K562 (cell line): ENCODE data around the gene PUM2. TPM values are rescaled to one million over a fixed set of nuclear protein-coding genes. Genes with fewer than 3 reads are reported as not detected.

Experiments
- ATF7 ChIP-seq: fragments of 450-650 bp; IDR thresholded peaks from 2 replicates; pipeline ENCODE4 v1.7.1; 2014; ENCODE audit warnings: mild to moderate bottlenecking, moderate library complexity
- C11orf30 ChIP-seq: fragments of 450-650 bp; IDR thresholded peaks from 2 replicates; pipeline ENCODE4 v1.6.1; 2016; ENCODE audit warnings: low read depth, mild to moderate bottlenecking
- CCAR2 ChIP-seq: fragments of 200-400 bp; formaldehyde crosslinking; IDR thresholded peaks from 2 replicates; pipeline ENCODE4 v1.6.1; 2017; ENCODE audit warnings: mild to moderate bottlenecking, low read depth, low read length
- CEBPG ChIP-seq, 3 experiments: fragments of 200-800 bp in 1 of 3; sonication (Bioruptor generic) in 1 of 3; sonication (generic) in 1 of 3; formaldehyde crosslinking in 1 of 3; IDR thresholded peaks in 2 of 3; conservative IDR thresholded peaks in 1 of 3; 2 replicates each; pipeline versions ENCODE4 v1.6.1 to v1.8.0; 2016 to 2022; ENCODE audit warnings: missing compliant biosample characterization in 2 of 3, missing genetic modification characterization in 2 of 3, mild to moderate bottlenecking in 1 of 3, missing genetic modification reagents in 1 of 3
- COPS2 ChIP-seq: fragments of 450-650 bp; conservative IDR thresholded peaks from 2 replicates; pipeline ENCODE4 v1.6.1; 2016; ENCODE audit warnings: mild to moderate bottlenecking, moderate library complexity
- E2F6 ChIP-seq, 2 experiments: IDR thresholded peaks; 2 replicates each; pipeline ENCODE4 v1.6.1; 2011; ENCODE audit warnings: borderline replicate concordance in 1 of 2, control low read depth in 1 of 2, low read depth in 1 of 2, low read length in 1 of 2, mild to moderate bottlenecking in 1 of 2, mixed read lengths in 1 of 2, moderate library complexity in 1 of 2; ENCODE audit not compliant: insufficient read depth in 1 of 2, insufficient read length in 1 of 2, poor library complexity in 1 of 2, severe bottlenecking in 1 of 2; ENCODE audit errors: extremely low read depth in 1 of 2
- ELK3 ChIP-seq: fragments of 450-650 bp; formaldehyde crosslinking; IDR thresholded peaks from 2 replicates; pipeline ENCODE4 v1.4.0; 2020; ENCODE audit warnings: mild to moderate bottlenecking
- FIP1L1 ChIP-seq: fragments of 200-400 bp; formaldehyde crosslinking; IDR thresholded peaks from 2 replicates; pipeline ENCODE4 v1.6.1; 2018; ENCODE audit warnings: mild to moderate bottlenecking, low read depth, low read length; ENCODE audit not compliant: poor library complexity, severe bottlenecking
- FOXA3 ChIP-seq, 2 experiments: fragments of 450-650 bp in 1 of 2; sonication (generic) in 1 of 2; formaldehyde crosslinking; IDR thresholded peaks in 1 of 2; conservative IDR thresholded peaks in 1 of 2; 2 replicates each; pipeline versions ENCODE4 v1.4.0 to v1.8.0; 2020 to 2022; ENCODE audit warnings: mild to moderate bottlenecking in 2 of 2, missing genetic modification reagents in 1 of 2
- HMG20A ChIP-seq: fragments of 450-650 bp; formaldehyde crosslinking; conservative IDR thresholded peaks from 2 replicates; pipeline ENCODE4 v1.4.0; 2020; ENCODE audit warnings: mild to moderate bottlenecking, mixed read lengths
- JUN ChIP-seq, 2 experiments: sonication (generic) in 1 of 2; formaldehyde crosslinking in 1 of 2; IDR thresholded peaks; 2 replicates each; pipeline versions ENCODE4 v1.6.1 to v1.8.0; 2012 to 2022; ENCODE audit warnings: borderline replicate concordance in 2 of 2, mild to moderate bottlenecking in 2 of 2, improper control_type of control experiment in 1 of 2, low read depth in 1 of 2, low read length in 1 of 2, missing genetic modification reagents in 1 of 2
- KDM2B ChIP-seq: fragments of 250-450 bp; sonication (Bioruptor Pico); IDR thresholded peaks from 2 replicates; pipeline ENCODE4 v1.8.0; 2021; ENCODE audit warnings: mild to moderate bottlenecking, moderate library complexity
- NCOA4 ChIP-seq: fragments of 450-650 bp; IDR thresholded peaks from 2 replicates; pipeline ENCODE4 v1.6.1; 2018; ENCODE audit warnings: mild to moderate bottlenecking; ENCODE audit not compliant: partially characterized antibody
- NFXL1 ChIP-seq: fragments of 450-650 bp; formaldehyde crosslinking; IDR thresholded peaks from 2 replicates; pipeline ENCODE4 v1.4.0; 2021; ENCODE audit warnings: mild to moderate bottlenecking
- POU5F1 ChIP-seq: fragments of 150-350 bp; IDR thresholded peaks from 2 replicates; pipeline ENCODE4 v1.6.1; 2014; ENCODE audit warnings: borderline replicate concordance, low read length, low read depth, mild to moderate bottlenecking; ENCODE audit not compliant: partially characterized antibody
- RBM22 ChIP-seq: fragments of 200-400 bp; formaldehyde crosslinking; IDR thresholded peaks from 2 replicates; pipeline ENCODE4 v1.6.1; 2018; ENCODE audit warnings: low read length, low read depth; ENCODE audit not compliant: poor library complexity, severe bottlenecking
- XRCC3 ChIP-seq: fragments of 450-650 bp; IDR thresholded peaks from 2 replicates; pipeline ENCODE4 v1.6.1; 2017; ENCODE audit warnings: mild to moderate bottlenecking, moderate library complexity
- ZNF174 ChIP-seq: fragments of 250-450 bp; sonication (Bioruptor Pico); IDR thresholded peaks from 2 replicates; pipeline ENCODE4 v1.4.0; 2020; ENCODE audit warnings: mild to moderate bottlenecking
- ZNF3 ChIP-seq: fragments of 250-450 bp; sonication (Bioruptor Pico); IDR thresholded peaks from 2 replicates; pipeline ENCODE4 v1.5.0; 2021; ENCODE audit warnings: mild to moderate bottlenecking, moderate library complexity
- ZNF41 ChIP-seq: fragments of 250-450 bp; sonication (Bioruptor Pico); conservative IDR thresholded peaks from 2 replicates; pipeline ENCODE4 v1.4.0; 2020; ENCODE audit warnings: mild to moderate bottlenecking
- ZNF518B ChIP-seq: fragments of 250-450 bp; sonication (Bioruptor Pico); IDR thresholded peaks from 2 replicates; pipeline ENCODE4 v1.5.0; 2021; ENCODE audit warnings: mild to moderate bottlenecking, moderate library complexity
- ZNF695 ChIP-seq: fragments of 450-650 bp; formaldehyde crosslinking; IDR thresholded peaks from 2 replicates; pipeline ENCODE4 v1.4.0; 2020; ENCODE audit warnings: mild to moderate bottlenecking, moderate library complexity
- polyA plus RNA-seq, 8 experiments: library from polyadenylated mRNA; depleted of rRNA in 4 of 8; stranded (reverse) in 5 of 8; unstranded in 3 of 8; fragments of >200 nt; fragmentation: Nextera tagmentation in 2 of 8; fragmentation: Illumina TruSeq in 1 of 8; extraction: Ambion mirVana in 2 of 8; extraction: Trizol in 1 of 8; gene quantifications; 2 replicates each; pipeline versions ENCODE4 v1.2.1 to v1.2.3, GENCODE V29; 2011 to 2014; ENCODE audit warnings: inconsistent platforms in 1 of 8, missing spikeins in 1 of 8
- total RNA-seq, 7 experiments: library from RNA; depleted of rRNA in 6 of 7; stranded (reverse); fragments of >200 nt in 6 of 7; fragmentation: Illumina TruSeq in 2 of 7; extraction: Trizol in 2 of 7; gene quantifications; 2 replicates each; pipeline versions ENCODE4 v1.2.1 to v1.2.3, GENCODE V29; 2011 to 2021; ENCODE audit warnings: low replicate concordance in 1 of 7

The PUM2 gene
- total and polyA plus RNA-seq, 9 of the 15 experiments (the other 6 are each of a cell fraction or from before 2014, with no cell fraction given): 13.4 to 61.9 (median 28.3) TPM

- TF ChIP-seq CEBPG (CRISPR knock-in tag; IDR thresholded peaks at IDR 0.05) (no peak), CEBPG (tag; conservative IDR thresholded peaks at IDR 0.05 in 1 of 2, IDR thresholded peaks at IDR 0.05 in 1 of 2) (no peak), XRCC3 (no peak), JUN (IDR thresholded peaks at IDR 0.05; ENCODE audit: borderline replicate concordance, low read depth, low read length) (no peak), JUN (CRISPR knock-in tag; IDR thresholded peaks at IDR 0.05; ENCODE audit: borderline replicate concordance) (no peak), ATF7 (no peak), FOXA3 (CRISPR knock-in tag; conservative IDR thresholded peaks at IDR 0.05 in 1 of 2, IDR thresholded peaks at IDR 0.05 in 1 of 2) (no peak; a peak in 1 of 4 replicates), COPS2 (no peak), ZNF518B (CRISPR knock-in tag) (no peak), C11orf30 (no peak), HMG20A (CRISPR knock-in tag) (no peak), FIP1L1 (peak; percentile 26), ZNF174 (CRISPR knock-in tag) (no peak), E2F6 (IDR thresholded peaks at IDR 0.05; ENCODE audit: borderline replicate concordance in 1 of 2, extremely low read depth in 1 of 2, insufficient read depth in 1 of 2, insufficient read length in 1 of 2, low read depth in 1 of 2, low read length in 1 of 2, poor library complexity in 1 of 2, severe bottlenecking in 1 of 2) (peak; percentile 59 to 95), ZNF3 (CRISPR knock-in tag) (no peak), POU5F1 (no peak), KDM2B (no peak), NCOA4 (no peak), ZNF41 (CRISPR knock-in tag) (no peak), CCAR2 (no peak), NFXL1 (CRISPR knock-in tag) (no peak), ZNF695 (CRISPR knock-in tag) (no peak), ELK3 (no peak), RBM22 (no peak)
These were observed 467 bp downstream of the PUM2 start (continued) for GRCh38 chr2:20350041-20350712.
